Omental fat pad (tissue), 4 donors: ENCODE data around the gene CACHD1. TPM values are rescaled to one million over a fixed set of nuclear protein-coding genes. Genes with fewer than 3 reads are reported as not detected.
A peak's percentile ranks its signal among the peaks of the same experiment; 100 is the strongest.
"Not testable (repeated sequence)": the region's sequence is repeated elsewhere in the genome, so short reads cannot be mapped to it uniquely, and the experiment has no call there.

Experiments used
- ATAC-seq: fragments of 150-250 bp; one replicate; pipeline ENCODE4 v1.9.1; 2016; ENCODE audit warnings: mild to moderate bottlenecking, moderate library complexity; ENCODE audit not compliant: low FRiP score
- DNase-seq: peaks from one replicate; pipeline ENCODE4 v3.0.0-alpha.2; 2019; ENCODE audit warnings: low spot score
- total RNA-seq, 4 donors: library from RNA; depleted of rRNA; stranded (reverse); fragments of >200 nt; gene quantifications; one replicate each; pipeline ENCODE4 v1.1.0, GENCODE V29; 2016
- TF ChIP-seq, protein P1 (sequence below), 3 donors: fragments of 450-650 bp; IDR thresholded peaks; one replicate each; pipeline ENCODE4 v1.5.1; 2016 to 2017; ENCODE audit warnings: antibody characterized with exemption in 3 of 3, mild to moderate bottlenecking in 3 of 3, moderate library complexity in 2 of 3

The CACHD1 gene
- total RNA-seq, 4 donors from 2014 or later: 23.0 to 26.0 (median 23.9) TPM

DNA sequence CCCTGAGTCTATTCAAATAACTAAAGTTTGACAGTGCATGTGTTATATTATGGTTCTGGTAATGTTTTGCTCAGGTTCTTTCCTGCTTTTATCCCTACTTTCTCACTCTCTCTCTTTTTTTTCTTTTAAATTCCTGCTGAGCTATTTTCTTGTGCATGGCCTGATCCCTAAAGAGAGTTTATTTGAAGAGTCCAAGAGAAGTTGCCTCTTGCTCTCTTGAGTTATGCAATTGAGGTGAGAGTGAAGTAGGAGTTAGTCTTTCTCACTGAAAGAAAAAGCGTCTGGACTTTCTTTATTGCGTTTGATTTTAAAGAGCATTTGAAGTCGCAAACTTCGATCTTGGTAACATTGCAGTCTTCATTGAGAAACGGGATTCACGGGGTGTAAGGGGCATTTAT, 138.7 kb downstream of the CACHD1 start:
- ATAC-seq (no peak), DNase-seq (no peak)
- TF ChIP-seq, protein P1, sequence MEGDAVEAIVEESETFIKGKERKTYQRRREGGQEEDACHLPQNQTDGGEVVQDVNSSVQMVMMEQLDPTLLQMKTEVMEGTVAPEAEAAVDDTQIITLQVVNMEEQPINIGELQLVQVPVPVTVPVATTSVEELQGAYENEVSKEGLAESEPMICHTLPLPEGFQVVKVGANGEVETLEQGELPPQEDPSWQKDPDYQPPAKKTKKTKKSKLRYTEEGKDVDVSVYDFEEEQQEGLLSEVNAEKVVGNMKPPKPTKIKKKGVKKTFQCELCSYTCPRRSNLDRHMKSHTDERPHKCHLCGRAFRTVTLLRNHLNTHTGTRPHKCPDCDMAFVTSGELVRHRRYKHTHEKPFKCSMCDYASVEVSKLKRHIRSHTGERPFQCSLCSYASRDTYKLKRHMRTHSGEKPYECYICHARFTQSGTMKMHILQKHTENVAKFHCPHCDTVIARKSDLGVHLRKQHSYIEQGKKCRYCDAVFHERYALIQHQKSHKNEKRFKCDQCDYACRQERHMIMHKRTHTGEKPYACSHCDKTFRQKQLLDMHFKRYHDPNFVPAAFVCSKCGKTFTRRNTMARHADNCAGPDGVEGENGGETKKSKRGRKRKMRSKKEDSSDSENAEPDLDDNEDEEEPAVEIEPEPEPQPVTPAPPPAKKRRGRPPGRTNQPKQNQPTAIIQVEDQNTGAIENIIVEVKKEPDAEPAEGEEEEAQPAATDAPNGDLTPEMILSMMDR (IDR thresholded peaks at IDR 0.05): no peak

- not testable (repeated sequence) for DNase-seq, ATAC-seq
Measured at GRCh38 chr1:64610950-64611349, 141.0 kb downstream of the CACHD1 start.

GRCh38 chr1:64616039-64616438, 146.1 kb downstream of the CACHD1 start:
- ATAC-seq (no peak), DNase-seq (no peak)
- TF ChIP-seq, protein P1 (IDR thresholded peaks at IDR 0.05): no peak

GRCh38 chr1:64623750-64624191, 153.8 kb downstream of the CACHD1 start:
- ATAC-seq (peak; percentile 69), DNase-seq (no peak)
- TF ChIP-seq, protein P1 (IDR thresholded peaks at IDR 0.05): no peak

GRCh38 chr1:64624218-64624713, 154.3 kb downstream of the CACHD1 start:
- no peak for DNase-seq
- TF ChIP-seq, protein P1 (IDR thresholded peaks at IDR 0.05): no peak
- ATAC-seq: no peak

GRCh38 chr1:64624808-64625207, 154.9 kb downstream of the CACHD1 start:
- TF ChIP-seq, protein P1 (IDR thresholded peaks at IDR 0.05): no peak
- no peak for DNase-seq
- ATAC-seq: no peak

GRCh38 chr1:64630611-64631010, 160.7 kb downstream of the CACHD1 start:
- no peak for DNase-seq
- TF ChIP-seq, protein P1 (IDR thresholded peaks at IDR 0.05): no peak
- ATAC-seq: no peak
